NCI-H187 treated with DMSO at 0.1 percent for 48 hours (cell line): ENCODE measurements around the gene ASB18.
"Not testable (repeated sequence)": the region's sequence is repeated elsewhere in the genome, so short reads cannot be mapped to it uniquely, and the experiment has no call there.

Experiments
- DNase-seq: peaks from one replicate; lab custom pipeline; 2025; lab: John Stamatoyannopoulos, UW

Gene ASB18

GRCh38 chr2:236286873-236287545 lies 22.8 kb upstream of the ASB18 start:
- DNase-seq, result no peak

- no peak for DNase-seq
Observed at GRCh38 chr2:236284208-236284607, 20.0 kb upstream of the ASB18 start.

GRCh38 chr2:236282406-236282805 lies 18.2 kb upstream of the ASB18 start:
- no peak for DNase-seq

GRCh38 chr2:236281423-236281822 lies 17.2 kb upstream of the ASB18 start:
- DNase-seq, result no peak

- DNase-seq, result no peak
Observed at GRCh38 chr2:236273126-236273525, 8.9 kb upstream of the ASB18 start.

- DNase-seq, result no peak
Observed at GRCh38 chr2:236271851-236272250, 7.6 kb upstream of the ASB18 start.

- DNase-seq, result not testable (repeated sequence)
Observed at GRCh38 chr2:236269876-236270275, 5.7 kb upstream of the ASB18 start.

- DNase-seq, result no peak
Observed at GRCh38 chr2:236265675-236266074, 1.5 kb upstream of the ASB18 start.

- DNase-seq, result no peak
Observed at GRCh38 chr2:236262238-236262637, 2.0 kb downstream of the ASB18 start.

- no peak for DNase-seq
Observed at GRCh38 chr2:236261452-236261851, 2.8 kb downstream of the ASB18 start.

GRCh38 chr2:236259371-236259770 lies 4.8 kb downstream of the ASB18 start:
- DNase-seq, result no peak

GRCh38 chr2:236257575-236257974 lies 6.6 kb downstream of the ASB18 start:
- no peak for DNase-seq

- no peak for DNase-seq
Observed at GRCh38 chr2:236257136-236257535, 7.1 kb downstream of the ASB18 start.

- DNase-seq, result no peak
Observed at GRCh38 chr2:236256366-236256985, 7.7 kb downstream of the ASB18 start.

GRCh38 chr2:236254674-236255073 lies 9.5 kb downstream of the ASB18 start:
- no peak for DNase-seq

- no peak for DNase-seq
Observed at GRCh38 chr2:236254001-236254400, 10.2 kb downstream of the ASB18 start.

- no peak for DNase-seq
Observed at GRCh38 chr2:236252602-236253001, 11.6 kb downstream of the ASB18 start.

- DNase-seq, result no peak
Observed at GRCh38 chr2:236250909-236251579, 13.2 kb downstream of the ASB18 start.

- DNase-seq, result no peak
Observed at GRCh38 chr2:236250286-236250685, 13.9 kb downstream of the ASB18 start.

GRCh38 chr2:236249066-236249465 lies 15.1 kb downstream of the ASB18 start:
- DNase-seq, result no peak

GRCh38 chr2:236246711-236247246 lies 17.4 kb downstream of the ASB18 start:
- DNase-seq, result no peak

- no peak for DNase-seq
Observed at GRCh38 chr2:236244256-236244655, 19.9 kb downstream of the ASB18 start.

GRCh38 chr2:236242057-236242495 lies 22.1 kb downstream of the ASB18 start:
- DNase-seq, result no peak
